GM21367 (cell line): ENCODE results near the gene KPTN.

Experiments used
- ATAC-seq: cut with Tn5 transposase; IDR thresholded peaks from one replicate; pipeline ENCODE4 v1.9.1; 2021; ENCODE audit not compliant: unreplicated experiment

KPTN gene

GRCh38 chr19:47509170-47509847 is 25.3 kb upstream of the KPTN start:
- no peak for ATAC-seq

- no peak for ATAC-seq
Observed at GRCh38 chr19:47508721-47509120, 24.7 kb upstream of the KPTN start.

GRCh38 chr19:47507924-47508553 is 24.0 kb upstream of the KPTN start:
- no peak for ATAC-seq

- ATAC-seq, result no peak
Observed at GRCh38 chr19:47507012-47507411, 23.0 kb upstream of the KPTN start.

- no peak for ATAC-seq
Observed at GRCh38 chr19:47506459-47506858, 22.4 kb upstream of the KPTN start.

- ATAC-seq, result no peak
Observed at GRCh38 chr19:47505506-47505905, 21.5 kb upstream of the KPTN start.

- ATAC-seq, result no peak
Observed at GRCh38 chr19:47503826-47504150, 19.8 kb upstream of the KPTN start.

- no peak for ATAC-seq
Observed at GRCh38 chr19:47503130-47503825, 19.3 kb upstream of the KPTN start.

GRCh38 chr19:47499863-47500830 is 16.1 kb upstream of the KPTN start:
- ATAC-seq, result no peak

- no peak for ATAC-seq
Observed at GRCh38 chr19:47499371-47499770, 15.4 kb upstream of the KPTN start.

GRCh38 chr19:47498561-47498960 is 14.5 kb upstream of the KPTN start:
- ATAC-seq, result no peak

- no peak for ATAC-seq
Observed at GRCh38 chr19:47497821-47498520, 14.0 kb upstream of the KPTN start.

- no peak for ATAC-seq
Observed at GRCh38 chr19:47497050-47497766, 13.2 kb upstream of the KPTN start.

- no peak for ATAC-seq
Observed at GRCh38 chr19:47495478-47496372, 11.7 kb upstream of the KPTN start.

GRCh38 chr19:47494729-47495128 is 10.7 kb upstream of the KPTN start:
- ATAC-seq, result no peak

GRCh38 chr19:47494211-47494547 is 10.2 kb upstream of the KPTN start:
- no peak for ATAC-seq

- ATAC-seq, result no peak
Observed at GRCh38 chr19:47493378-47494210, 9.6 kb upstream of the KPTN start.
